NCI-H187 (cell line): ENCODE measurements around the gene TCF19.
"Not testable (repeated sequence)": the region's sequence is repeated elsewhere in the genome, so short reads cannot be mapped to it uniquely, and the experiment has no call there.

ENCODE experiments used
- DNase-seq, 2 experiments: peaks; one replicate each; lab custom pipeline; 2025; lab: John Stamatoyannopoulos, UW

TCF19 gene

GRCh38 chr6:31162463-31163165 is 4.2 kb downstream of the TCF19 start:
- no peak for DNase-seq

GRCh38 chr6:31163922-31164321 is 5.5 kb downstream of the TCF19 start:
- DNase-seq: no peak

- DNase-seq: not testable (repeated sequence)
Measured at GRCh38 chr6:31164475-31165063, 6.2 kb downstream of the TCF19 start.

GRCh38 chr6:31165064-31165832 is 6.9 kb downstream of the TCF19 start:
- DNase-seq: not testable (repeated sequence)

- DNase-seq: no peak
Measured at GRCh38 chr6:31165986-31166385, 7.6 kb downstream of the TCF19 start.

- DNase-seq: no peak
Measured at GRCh38 chr6:31168606-31169005, 10.2 kb downstream of the TCF19 start.

GRCh38 chr6:31169123-31169857 is 10.9 kb downstream of the TCF19 start:
- no peak for DNase-seq

- not testable (repeated sequence) for DNase-seq
Measured at GRCh38 chr6:31169858-31170599, 11.6 kb downstream of the TCF19 start.

- no peak for DNase-seq
Measured at GRCh38 chr6:31170600-31170881, 12.2 kb downstream of the TCF19 start, which contains the start of gene POU5F1. POU5F1 (minus strand) TSS chr6:31170682; CDS start chr6:31170620, 62 bp downstream.

- DNase-seq: no peak
Measured at GRCh38 chr6:31170987-31171671, 12.7 kb downstream of the TCF19 start.

GRCh38 chr6:31171931-31172905 is 13.8 kb downstream of the TCF19 start:
- no peak for DNase-seq

- DNase-seq: no peak
Measured at GRCh38 chr6:31172973-31173384, 14.6 kb downstream of the TCF19 start.

GRCh38 chr6:31173406-31173805 is 15.0 kb downstream of the TCF19 start:
- no peak for DNase-seq

- no peak for DNase-seq
Measured at GRCh38 chr6:31174378-31174777, 16.0 kb downstream of the TCF19 start.

- no peak for DNase-seq
Measured at GRCh38 chr6:31175971-31176370, 17.6 kb downstream of the TCF19 start.

- DNase-seq: no peak
Measured at GRCh38 chr6:31178143-31179041, 20.0 kb downstream of the TCF19 start.

- no peak for DNase-seq
Measured at GRCh38 chr6:31179042-31179386, 20.6 kb downstream of the TCF19 start.

- DNase-seq: no peak
Measured at GRCh38 chr6:31179896-31180295, 21.5 kb downstream of the TCF19 start.

GRCh38 chr6:31180500-31180899 is 22.1 kb downstream of the TCF19 start:
- no peak for DNase-seq
